HG02885 (cell line): ENCODE data around the gene GMPPA.

ENCODE experiments used
- ATAC-seq: cut with Tn5 transposase; IDR thresholded peaks from one replicate; pipeline ENCODE4 v1.9.1; 2021; ENCODE audit warnings: mild to moderate bottlenecking; ENCODE audit not compliant: unreplicated experiment, poor library complexity

GMPPA gene

GRCh38 chr2:219466816-219467735 is 31.6 kb upstream of the GMPPA start:
- no peak for ATAC-seq

DNA sequence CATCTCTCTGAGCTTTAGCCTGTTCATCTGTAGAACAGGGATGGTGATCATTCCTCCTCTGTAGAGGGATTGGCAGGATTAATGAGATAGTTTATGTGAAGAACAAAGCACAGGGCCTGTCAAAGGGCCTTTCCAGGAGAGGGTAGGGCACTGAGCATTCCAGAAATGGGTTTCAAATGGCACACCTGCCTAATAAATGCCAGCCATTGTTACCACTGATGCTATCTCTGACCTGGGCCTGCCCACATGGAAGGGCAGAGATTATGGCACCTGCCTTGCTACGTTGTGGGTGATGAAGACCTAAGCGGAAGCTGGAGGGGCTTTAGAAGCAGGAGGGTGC is 31.0 kb upstream of the GMPPA start:
- ATAC-seq = no peak

GRCh38 chr2:219468410-219469185 is 30.1 kb upstream of the GMPPA start:
- ATAC-seq = no peak

GRCh38 chr2:219469186-219469724 is 29.4 kb upstream of the GMPPA start:
- no peak for ATAC-seq

- ATAC-seq = no peak
Measured at GRCh38 chr2:219470429-219470828, 28.3 kb upstream of the GMPPA start.

GRCh38 chr2:219471476-219472371 is 27.0 kb upstream of the GMPPA start:
- ATAC-seq = no peak

GRCh38 chr2:219472629-219473187 is 26.0 kb upstream of the GMPPA start:
- no peak for ATAC-seq

GRCh38 chr2:219473511-219473910 is 25.2 kb upstream of the GMPPA start:
- no peak for ATAC-seq

DNA sequence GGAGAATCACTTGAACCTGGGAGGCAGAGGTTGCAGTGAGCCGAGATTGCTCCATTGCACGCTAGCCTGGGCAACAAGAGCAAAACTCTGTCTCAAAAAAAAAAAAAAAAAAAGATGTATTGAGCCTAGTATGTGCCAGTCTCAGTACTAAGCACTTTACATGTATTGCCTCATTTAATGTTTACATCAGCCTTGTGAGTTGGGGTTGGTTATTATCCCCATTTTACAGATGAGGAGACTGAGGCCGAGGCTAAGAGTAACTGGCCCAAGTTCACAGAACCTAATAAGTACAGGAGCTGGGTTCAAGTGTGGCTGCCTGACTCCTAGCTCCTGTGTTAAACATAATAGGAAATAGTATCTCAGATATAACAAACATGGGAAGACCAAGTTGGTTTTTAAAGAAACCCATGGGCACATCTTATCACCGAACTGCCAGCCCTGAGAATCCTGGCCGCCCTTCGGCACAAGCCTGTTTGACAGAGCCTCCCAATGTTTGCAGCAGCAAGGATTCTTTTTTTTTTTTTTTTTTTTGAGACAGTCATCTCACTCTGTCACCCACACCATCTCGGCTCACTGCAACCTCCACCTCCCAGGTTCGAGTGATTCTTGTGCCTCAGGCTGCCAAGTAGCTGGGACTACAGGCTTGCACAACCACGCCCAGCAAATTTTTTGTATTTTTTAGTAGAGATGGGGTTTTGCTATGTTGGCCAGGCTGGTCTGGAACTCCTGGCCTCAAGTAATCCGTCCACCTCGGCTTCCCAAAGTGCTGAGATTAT is 24.2 kb upstream of the GMPPA start:
- ATAC-seq = no peak

DNA sequence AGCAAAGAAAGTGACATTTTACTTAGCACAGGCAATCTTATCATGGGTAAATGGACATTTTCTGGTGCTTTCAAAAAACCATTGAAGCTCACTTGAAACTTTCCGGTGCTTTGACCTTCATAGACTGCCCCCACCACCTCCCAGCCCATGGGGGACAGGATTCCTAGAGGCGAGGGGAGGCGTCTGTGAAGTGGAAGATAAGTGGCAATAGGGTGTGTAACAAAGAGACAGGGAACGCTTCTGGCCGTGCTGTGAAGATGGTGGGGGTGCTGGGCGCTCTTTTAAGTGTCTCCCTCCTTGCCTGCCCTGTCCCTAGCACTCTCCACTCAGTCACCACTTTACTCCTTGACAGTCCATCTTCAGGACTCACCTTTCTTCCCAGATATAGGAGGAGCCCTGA is 23.4 kb upstream of the GMPPA start:
- ATAC-seq = no peak

DNA sequence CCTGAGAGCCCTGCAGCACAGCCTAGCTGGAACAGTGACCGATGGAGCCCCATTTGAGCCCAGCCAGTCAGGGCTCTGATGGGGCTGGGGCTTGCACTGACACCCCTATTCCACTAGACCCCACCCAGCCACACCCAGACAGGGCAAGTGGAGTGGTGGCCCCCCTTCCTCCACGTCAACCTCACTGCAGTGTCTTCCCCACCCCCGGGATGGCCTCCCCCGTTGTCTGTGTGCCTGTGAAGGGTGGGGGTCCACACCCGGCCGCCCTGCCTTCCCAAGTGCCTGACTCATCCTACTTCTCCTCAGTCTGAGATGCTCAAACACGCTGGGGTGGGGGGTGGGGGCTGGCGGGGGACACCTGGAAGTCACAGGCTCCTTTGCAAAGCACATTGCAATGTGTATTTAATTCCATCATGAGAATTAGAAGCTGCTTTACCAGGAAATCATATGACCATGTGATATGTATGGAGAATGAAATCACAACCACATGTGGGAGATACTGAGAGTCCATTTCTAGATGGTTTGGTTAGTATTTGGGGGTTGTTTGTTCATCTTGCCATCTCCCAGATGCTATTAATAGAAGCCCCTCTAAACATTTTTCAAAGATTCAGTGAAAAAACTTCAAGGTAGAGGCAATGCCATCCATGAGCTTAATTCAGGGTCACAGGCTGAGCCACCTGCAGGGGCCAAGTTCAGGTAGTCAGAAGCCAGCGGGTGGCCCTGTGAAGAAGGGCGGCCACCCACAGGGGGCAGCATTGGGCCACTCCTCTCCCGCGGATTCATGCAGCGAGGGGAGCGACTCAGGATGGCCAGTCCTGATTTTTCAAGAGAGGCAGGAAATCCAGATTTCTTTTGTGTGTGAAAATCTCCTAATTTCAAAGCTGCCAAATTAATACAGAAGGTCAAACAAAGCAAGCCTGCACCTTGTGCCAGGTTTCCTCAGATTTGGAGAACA is 22.7 kb upstream of the GMPPA start:
- peak; percentile 67 for ATAC-seq

DNA sequence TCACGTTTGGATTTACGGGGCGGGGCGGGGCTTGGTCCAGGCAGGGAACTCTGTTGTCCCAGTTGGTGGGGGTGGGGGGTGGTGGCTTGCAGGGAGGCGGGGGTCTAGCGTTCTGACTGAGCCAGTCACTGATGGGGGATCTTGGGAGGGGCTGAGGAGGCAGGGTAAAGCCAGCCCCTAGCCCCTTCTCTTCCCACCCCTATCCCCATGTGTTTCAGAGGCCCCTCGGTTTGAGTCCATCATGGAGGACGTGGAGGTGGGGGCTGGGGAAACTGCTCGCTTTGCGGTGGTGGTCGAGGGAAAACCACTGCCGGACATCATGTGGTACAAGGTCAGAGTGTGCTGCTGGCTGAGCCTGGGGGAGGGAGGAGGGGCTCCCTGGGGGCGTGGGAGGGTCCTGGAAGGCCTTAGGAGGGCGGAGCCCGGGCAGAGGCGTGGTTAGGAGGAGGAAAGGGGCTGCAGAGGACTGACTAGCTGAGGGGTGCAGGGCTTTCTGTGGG is 22.0 kb upstream of the GMPPA start:
- no peak for ATAC-seq

- no peak for ATAC-seq
Measured at GRCh38 chr2:219477179-219477578, 21.5 kb upstream of the GMPPA start.

GRCh38 chr2:219477815-219478214 is 20.9 kb upstream of the GMPPA start:
- ATAC-seq = no peak

- ATAC-seq = no peak
Measured at GRCh38 chr2:219478916-219479315, 19.8 kb upstream of the GMPPA start.

- ATAC-seq = no peak
Measured at GRCh38 chr2:219480004-219480403, 18.7 kb upstream of the GMPPA start.

- no peak for ATAC-seq
Measured at GRCh38 chr2:219482674-219483405, 15.9 kb upstream of the GMPPA start.
